HG02943 (cell line): ENCODE measurements around the gene PAF1.
"Not testable (repeated sequence)": the region's sequence is repeated elsewhere in the genome, so short reads cannot be mapped to it uniquely, and the experiment has no call there.

ENCODE experiments used
- ATAC-seq: cut with Tn5 transposase; IDR thresholded peaks from one replicate; pipeline ENCODE4 v1.9.1; 2021; ENCODE audit warnings: mild to moderate bottlenecking, low read depth, moderate library complexity; ENCODE audit not compliant: unreplicated experiment

The PAF1 gene

DNA sequence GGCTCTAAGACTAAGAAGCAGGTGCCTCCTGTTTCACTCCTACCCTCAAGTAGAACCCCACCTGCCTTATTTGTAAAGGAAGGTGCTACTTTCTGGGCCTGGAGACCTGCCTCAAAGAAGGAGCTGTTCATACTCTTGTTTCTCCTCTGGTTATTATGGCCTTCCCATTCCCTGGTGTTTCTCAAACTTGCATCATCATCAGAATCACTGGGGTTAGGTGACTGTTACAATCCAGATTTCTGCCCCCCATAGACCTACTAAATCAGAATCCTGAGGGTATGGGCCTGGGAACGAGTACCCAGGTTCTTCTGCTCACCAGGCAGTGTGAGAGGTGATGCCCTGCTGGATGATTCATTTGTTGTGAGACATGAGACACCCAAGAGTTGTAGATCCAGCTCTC, 30.3 kb downstream of the PAF1 start:
- no peak for ATAC-seq

- ATAC-seq: no peak
These were observed 31.9 kb downstream of the PAF1 start for GRCh38 chr19:39359026-39359425.

- no peak for ATAC-seq
These were observed 34.3 kb downstream of the PAF1 start for GRCh38 chr19:39356647-39357046.

GRCh38 chr19:39356073-39356472, 34.8 kb downstream of the PAF1 start:
- ATAC-seq: no peak

- no peak for ATAC-seq
These were observed 35.7 kb downstream of the PAF1 start for GRCh38 chr19:39355253-39355652.

GRCh38 chr19:39352381-39353255, 38.3 kb downstream of the PAF1 start:
- ATAC-seq: no peak

DNA sequence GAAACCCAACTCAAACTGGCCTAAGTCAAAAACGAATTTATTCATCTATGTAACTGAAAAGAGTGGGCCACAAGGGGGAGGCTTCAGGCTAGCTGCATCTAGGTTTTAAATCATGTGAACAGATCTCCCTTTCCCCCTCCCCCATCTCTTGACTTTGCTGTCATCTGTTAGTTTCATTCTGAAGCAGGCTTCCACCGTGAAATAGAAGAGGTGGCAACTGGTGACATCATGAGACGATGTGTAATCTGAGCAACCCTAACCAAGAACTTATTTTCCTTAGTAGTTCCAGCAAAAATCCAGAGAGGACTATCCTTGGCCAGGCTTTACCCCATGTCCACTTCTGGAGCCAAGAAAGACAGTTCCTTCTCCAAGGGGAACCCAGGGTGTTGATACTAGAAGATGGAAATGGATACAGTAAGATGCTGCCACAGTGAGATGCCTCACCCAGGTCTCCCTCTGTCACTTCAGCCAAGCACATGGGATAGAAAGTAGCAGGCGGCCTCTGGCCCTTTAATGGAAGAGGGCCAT, 39.3 kb downstream of the PAF1 start:
- no peak for ATAC-seq

DNA sequence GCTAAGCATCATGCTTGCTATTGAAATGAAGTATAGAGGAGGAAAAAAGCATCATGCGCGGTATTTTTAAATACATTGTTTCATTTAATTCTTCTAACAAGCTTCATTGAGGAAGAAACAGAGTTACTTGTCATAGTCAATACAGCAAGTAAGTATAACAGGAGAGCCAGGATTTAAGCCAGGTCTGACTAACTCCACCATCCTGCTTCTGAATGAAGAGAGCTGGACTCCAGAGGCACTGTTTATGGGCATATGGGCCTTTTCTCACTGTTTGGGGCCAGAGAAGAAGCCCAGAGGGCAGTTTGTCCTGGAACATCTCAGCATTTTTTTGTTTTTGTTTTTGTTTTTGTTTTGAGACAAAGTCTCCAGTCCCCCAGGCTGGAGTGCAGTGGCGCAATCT, 40.8 kb downstream of the PAF1 start:
- no peak for ATAC-seq

DNA sequence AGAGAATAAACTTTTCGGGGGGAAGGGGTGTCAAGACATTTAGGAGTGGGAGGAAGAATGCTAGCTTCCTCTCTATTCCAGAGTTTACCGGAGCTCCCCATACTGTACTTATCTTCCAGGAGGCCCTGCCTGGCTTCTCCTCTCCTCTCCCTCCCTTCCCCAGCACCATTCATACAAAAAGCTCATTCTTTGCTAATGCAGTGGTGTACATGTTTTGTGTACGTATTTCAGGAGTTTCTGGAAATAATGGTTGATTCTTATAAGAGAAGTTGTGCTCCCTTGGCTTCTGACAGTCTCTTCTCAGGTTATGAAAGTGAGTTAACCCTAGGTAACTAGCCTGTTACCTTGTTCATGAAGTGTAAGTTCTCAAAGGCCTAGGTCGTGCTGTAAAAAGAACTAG, 41.6 kb downstream of the PAF1 start:
- ATAC-seq: no peak

- ATAC-seq: no peak
These were observed 43.4 kb downstream of the PAF1 start for GRCh38 chr19:39347332-39348164.

DNA sequence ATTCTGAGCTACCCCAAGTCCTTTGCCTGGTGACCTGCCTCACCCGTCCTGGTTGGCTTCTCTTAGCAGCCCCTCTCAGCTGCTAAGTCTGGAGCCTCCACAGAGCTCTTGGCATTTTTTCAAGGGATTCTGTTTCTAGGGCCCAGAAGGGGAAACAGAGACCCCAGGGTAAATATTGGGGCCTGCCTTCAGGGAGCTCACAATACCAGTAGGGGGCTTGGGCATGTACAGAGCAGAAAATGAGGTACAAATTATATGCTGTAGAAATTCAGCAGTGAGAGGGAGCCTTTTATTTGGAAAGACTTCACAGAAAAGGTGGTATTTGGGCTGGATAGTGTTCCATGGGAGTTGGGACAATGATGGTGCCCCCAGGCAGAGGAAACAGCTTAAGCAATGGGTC, 45.0 kb downstream of the PAF1 start:
- ATAC-seq: no peak

DNA sequence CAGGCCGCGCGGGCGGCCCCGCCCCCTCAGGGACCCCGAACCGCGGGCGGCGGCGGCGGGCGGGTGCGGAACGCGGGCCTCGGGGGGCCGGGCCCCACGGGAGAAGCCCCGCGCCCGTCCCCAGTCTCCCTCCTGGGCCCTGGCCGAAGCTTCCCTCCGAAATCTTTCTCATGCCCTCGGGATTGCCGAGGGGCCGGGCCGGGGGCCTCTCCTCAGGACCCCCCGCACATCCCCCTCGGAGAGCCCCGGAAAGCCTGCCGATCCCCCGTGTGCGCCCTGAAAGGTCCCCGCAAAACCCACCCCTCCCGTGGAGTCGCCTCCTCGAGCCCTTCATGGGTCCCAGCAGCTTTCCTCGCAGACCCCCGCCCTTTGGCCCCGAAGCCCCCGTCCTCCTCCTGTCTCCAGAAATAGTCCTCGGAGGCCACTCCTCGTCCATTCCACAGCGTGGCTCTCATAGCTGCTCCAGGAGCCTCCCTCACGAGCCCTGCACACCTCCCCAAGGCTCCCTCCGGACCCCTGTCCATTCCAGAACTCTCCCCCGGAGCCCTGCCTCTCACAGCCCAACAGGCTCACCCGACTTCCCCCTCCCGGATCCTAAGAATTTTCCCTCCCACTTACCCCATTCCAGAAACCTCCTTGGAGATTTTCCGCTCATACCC, 48.1 kb downstream of the PAF1 start:
- no peak for ATAC-seq

GRCh38 chr19:39341719-39342604, 48.9 kb downstream of the PAF1 start, which contains the start of gene SAMD4B:
Gene SAMD4B, plus strand, starts transcription at chr19:39342421. Its CDS starts 14,473 bp downstream, at chr19:39356894.
- ATAC-seq: peak; percentile 90

GRCh38 chr19:39341129-39341718, 49.7 kb downstream of the PAF1 start:
- no peak for ATAC-seq

- ATAC-seq: not testable (repeated sequence)
These were observed 50.8 kb downstream of the PAF1 start for GRCh38 chr19:39340156-39340555.

GRCh38 chr19:39339674-39340073, 51.2 kb downstream of the PAF1 start:
- no peak for ATAC-seq

DNA sequence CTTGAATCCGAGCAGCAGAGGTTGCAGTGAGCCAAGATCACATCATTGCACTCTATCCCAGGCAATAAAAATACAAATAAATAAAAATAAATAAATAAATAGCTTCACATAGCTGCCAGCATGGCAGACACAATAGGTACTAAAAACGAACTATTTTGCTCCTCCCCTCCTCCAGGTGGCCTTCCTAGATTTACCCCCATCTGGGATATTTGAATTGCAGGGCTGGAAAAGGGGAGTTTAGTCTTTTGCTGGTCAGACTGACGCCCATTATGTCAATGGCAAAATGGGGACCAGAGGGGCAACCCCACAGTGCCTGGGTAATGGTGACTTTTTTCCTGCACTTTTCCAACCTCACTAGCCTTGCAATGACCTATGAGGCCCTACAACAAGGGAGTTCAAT, 54.4 kb downstream of the PAF1 start:
- no peak for ATAC-seq
